Measurements from ENCODE around the gene ITPKB. TPM values are rescaled to one million over a fixed set of nuclear protein-coding genes. Genes with fewer than 3 reads are reported as not detected.

Gene ITPKB
- total RNA-seq, 2 donors from 2014 or later = 22.4 to 28.3 TPM

- no peak overlapping the region for H3K27ac ChIP-seq (ENCODE audit: low read depth, low read length)
- no peak for TF ChIP-seq CTCF (conservative IDR thresholded peaks at IDR 0.05)
- peaks cover 22% of the 10 kb centered on the region for H3K4me1 ChIP-seq (ENCODE audit: control insufficient read depth, insufficient read depth, low read length)
- H3K27me3 ChIP-seq (ENCODE audit: control insufficient read depth, insufficient read depth, low read length, poor library complexity, severe bottlenecking) = no peaks in the 10 kb centered on the region
- WGBS, 2 experiments (ENCODE audit: insufficient coverage in 1 of 2, insufficient read length in 1 of 2) = 96 to 97% methylated on average over 4 of the region's 4 CpGs
- peaks cover 19% of the 10 kb centered on the region for H3K36me3 ChIP-seq (ENCODE audit: control insufficient read depth, insufficient read depth, low read length)
- peaks cover 45% of the 10 kb centered on the region for H3K4me1 Mint-ChIP-seq
- H3K9me3 Mint-ChIP-seq = no peaks in the 10 kb centered on the region
- no peak overlapping the region for H3K4me3 ChIP-seq (ENCODE audit: low read length)
- DNase-seq = no peak
- H3K36me3 Mint-ChIP-seq (ENCODE audit: low read depth) = peaks cover 16% of the 10 kb centered on the region
- H3K27me3 Mint-ChIP-seq (ENCODE audit: insufficient read depth) = no peaks in the 10 kb centered on the region
- no peak overlapping the region for H3K4me3 Mint-ChIP-seq
- H3K27ac Mint-ChIP-seq = no peak overlapping the region
- H3K9me3 ChIP-seq (ENCODE audit: control insufficient read depth, low read length) = no peaks in the 10 kb centered on the region
- H3K9ac ChIP-seq (ENCODE audit: extremely low read depth, low read length, poor library complexity, severe bottlenecking) = no peak overlapping the region
These were observed 87.4 kb downstream of the ITPKB start for GRCh38 chr1:226651732-226652105.

DNA sequence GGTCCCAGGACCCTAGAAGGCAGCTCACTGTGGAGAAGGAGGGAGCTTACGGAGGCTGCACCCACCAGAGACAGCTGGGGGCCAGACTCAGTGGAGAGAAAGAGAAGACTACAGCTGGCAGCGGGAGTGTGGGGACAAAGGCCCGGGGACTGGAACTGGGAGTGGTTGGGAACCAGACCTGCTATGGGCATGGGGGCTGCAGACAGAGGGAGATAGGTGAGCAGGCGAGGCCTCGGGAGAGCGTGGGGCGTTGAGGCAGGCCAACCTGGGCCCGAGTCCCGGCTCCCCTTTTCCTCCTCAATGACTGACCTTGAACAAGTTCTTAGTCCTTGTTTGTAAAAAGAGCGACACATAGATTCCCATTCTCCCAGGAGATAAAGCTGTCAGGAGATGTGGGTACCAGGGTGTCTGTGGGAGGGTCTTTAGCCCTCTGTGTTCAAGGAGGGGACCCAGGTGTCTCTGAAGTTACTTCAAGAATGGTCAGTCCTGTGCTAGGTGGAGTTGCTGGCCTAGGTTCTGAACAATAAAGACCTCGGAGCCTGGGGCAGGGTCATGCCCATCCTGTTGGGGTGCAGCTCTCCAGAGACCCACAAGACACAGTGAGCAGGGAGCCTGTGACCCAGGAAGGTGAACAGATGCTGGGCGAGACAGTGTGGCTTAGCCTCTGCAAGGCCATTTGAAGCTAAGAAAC is 87.9 kb downstream of the ITPKB start:
- H3K9me3 ChIP-seq (ENCODE audit: control insufficient read depth, low read length) = no peaks in the 10 kb centered on the region
- DNase-seq = no peak
- WGBS, 2 experiments (ENCODE audit: insufficient coverage in 1 of 2, insufficient read length in 1 of 2) = 96% methylated on average over 8 to 12 of the region's 12 CpGs
- no peaks in the 10 kb centered on the region for H3K27me3 Mint-ChIP-seq (ENCODE audit: insufficient read depth)
- H3K27ac Mint-ChIP-seq = peak overlapping the region; percentile 88
- H3K4me3 ChIP-seq (ENCODE audit: low read length) = no peak overlapping the region
- no peaks in the 10 kb centered on the region for H3K9me3 Mint-ChIP-seq
- no peak for TF ChIP-seq CTCF (conservative IDR thresholded peaks at IDR 0.05)
- peaks cover 17% of the 10 kb centered on the region for H3K4me1 ChIP-seq (ENCODE audit: control insufficient read depth, insufficient read depth, low read length)
- H3K36me3 Mint-ChIP-seq (ENCODE audit: low read depth) = peaks cover 20% of the 10 kb centered on the region
- H3K27ac ChIP-seq (ENCODE audit: low read depth, low read length) = no peak overlapping the region
- H3K36me3 ChIP-seq (ENCODE audit: control insufficient read depth, insufficient read depth, low read length) = peaks cover 19% of the 10 kb centered on the region
- no peaks in the 10 kb centered on the region for H3K27me3 ChIP-seq (ENCODE audit: control insufficient read depth, insufficient read depth, low read length, poor library complexity, severe bottlenecking)
- no peak overlapping the region for H3K9ac ChIP-seq (ENCODE audit: extremely low read depth, low read length, poor library complexity, severe bottlenecking)
- no peak overlapping the region for H3K4me3 Mint-ChIP-seq
- H3K4me1 Mint-ChIP-seq = peaks cover 40% of the 10 kb centered on the region

- H3K4me3 Mint-ChIP-seq = no peak overlapping the region
- TF ChIP-seq CTCF (conservative IDR thresholded peaks at IDR 0.05) = peak; percentile 61
- 65 to 70% methylated on average over 9 to 11 of the region's 11 CpGs for WGBS, 2 experiments (ENCODE audit: insufficient coverage in 1 of 2, insufficient read length in 1 of 2)
- peaks cover 31% of the 10 kb centered on the region for H3K4me1 Mint-ChIP-seq
- H3K27me3 Mint-ChIP-seq (ENCODE audit: insufficient read depth) = no peaks in the 10 kb centered on the region
- no peaks in the 10 kb centered on the region for H3K9me3 Mint-ChIP-seq
- no peaks in the 10 kb centered on the region for H3K9me3 ChIP-seq (ENCODE audit: control insufficient read depth, low read length)
- peak overlapping the region; percentile 88 for H3K27ac Mint-ChIP-seq
- H3K9ac ChIP-seq (ENCODE audit: extremely low read depth, low read length, poor library complexity, severe bottlenecking) = no peak overlapping the region
- peaks cover 20% of the 10 kb centered on the region for H3K36me3 Mint-ChIP-seq (ENCODE audit: low read depth)
- H3K4me1 ChIP-seq (ENCODE audit: control insufficient read depth, insufficient read depth, low read length) = peaks cover 12% of the 10 kb centered on the region
- H3K4me3 ChIP-seq (ENCODE audit: low read length) = no peak overlapping the region
- peak overlapping the region; percentile 1 for H3K27ac ChIP-seq (ENCODE audit: low read depth, low read length)
- H3K27me3 ChIP-seq (ENCODE audit: control insufficient read depth, insufficient read depth, low read length, poor library complexity, severe bottlenecking) = no peaks in the 10 kb centered on the region
- H3K36me3 ChIP-seq (ENCODE audit: control insufficient read depth, insufficient read depth, low read length) = peaks cover 19% of the 10 kb centered on the region
- peak; percentile 74 for DNase-seq
These were observed 88.7 kb downstream of the ITPKB start for GRCh38 chr1:226650236-226650841.
